Sigmoid colon (tissue), 7 donors: ENCODE results near the gene OTOP3. TPM values are rescaled to one million over a fixed set of nuclear protein-coding genes. Genes with fewer than 3 reads are reported as not detected.
"Not testable (repeated sequence)": the region's sequence is repeated elsewhere in the genome, so short reads cannot be mapped to it uniquely, and the experiment has no call there.

Experiments used
- DNase-seq: peaks from one replicate; pipeline ENCODE4 v3.0.0-alpha.2; 2019
- H3K27ac ChIP-seq, 4 donors: fragments of 200-600 bp; sonication (generic); one replicate each; pipeline ENCODE4 v1.5.1; 2016 to 2019; ENCODE audit warnings: mild to moderate bottlenecking in 1 of 4
- H3K27me3 ChIP-seq, 3 donors: fragments of 200-600 bp; sonication (generic); one replicate each; pipeline ENCODE4 v1.5.1; 2019; ENCODE audit warnings: mild to moderate bottlenecking in 1 of 3
- H3K36me3 ChIP-seq, 4 donors: fragments of 200-600 bp; sonication (generic); one replicate each; pipeline ENCODE4 v1.5.1; 2016 to 2019
- H3K4me1 ChIP-seq, 4 donors: fragments of 200-600 bp; sonication (generic); one replicate each; pipeline ENCODE4 v1.5.1; 2017 to 2019
- H3K4me3 ChIP-seq, 4 donors: fragments of 200-600 bp; sonication (generic); one replicate each; pipeline ENCODE4 v1.5.1; 2017 to 2019; ENCODE audit warnings: mild to moderate bottlenecking in 2 of 4, moderate library complexity in 1 of 4
- H3K9me3 ChIP-seq, 4 donors: fragments of 200-600 bp in 3 of 4; sonication (generic) in 3 of 4; one replicate each; pipeline versions ENCODE4 v1.5.1 to v1.6.1; 2013 to 2019
- EP300 ChIP-seq, 4 donors: sonication (generic); formaldehyde crosslinking; IDR thresholded peaks; one replicate each; pipeline ENCODE4 v1.6.1; 2017; ENCODE audit warnings: antibody characterized with exemption in 4 of 4
- POLR2A ChIP-seq, 2 donors: fragments of 450-650 bp; IDR thresholded peaks; one replicate each; pipeline ENCODE4 v1.6.1; 2016; ENCODE audit warnings: antibody characterized with exemption in 2 of 2, mild to moderate bottlenecking in 2 of 2, moderate library complexity in 2 of 2
- POLR2AphosphoS5 ChIP-seq, 4 donors: sonication (generic); formaldehyde crosslinking; IDR thresholded peaks; one replicate each; pipeline ENCODE4 v1.6.1; 2017; ENCODE audit warnings: antibody characterized with exemption in 4 of 4
- WGBS, 2 donors: extraction: QIAGEN DNeasy Blood & Tissue Kit; methylation state at CpG; one replicate each; pipeline ENCODE4 v1.1.7; 2013; 5-methylcytosine and 5-hydroxymethylcytosine counted together
- intact Hi-C: fragments of 100-400 bp; cut with DNase I; formaldehyde crosslinking; loops from one replicate; pipeline ENCODE4 v1.15.1; 2023
- polyA plus RNA-seq, 3 donors: library from polyadenylated mRNA; stranded (reverse); fragments of 200-250 nt; gene quantifications; one replicate each; pipeline ENCODE4 v1.2.3, GENCODE V29; 2013
- total RNA-seq, 4 donors: library from RNA; depleted of rRNA; stranded (reverse); fragments of >200 nt; gene quantifications; one replicate each; pipeline ENCODE4 v1.1.0, GENCODE V29; 2016
- TF ChIP-seq, protein P1 (sequence below), 4 experiments: fragments of 450-650 bp in 3 of 4; fragments of 200-600 bp in 1 of 4; IDR thresholded peaks; one replicate each; pipeline ENCODE4 v1.5.1; 2016 to 2019; ENCODE audit warnings: antibody characterized with exemption in 4 of 4, mild to moderate bottlenecking in 3 of 4, moderate library complexity in 2 of 4
- donor health status: healthy with polysubstance abuse.
- donor health status: Bipolar disorder and iron deficiency.
- donor health status: healthy.

Gene OTOP3
- total and polyA plus RNA-seq, 7 donors: 0.28 to 1.8 (median 0.60) TPM; not detected in 4

DNA sequence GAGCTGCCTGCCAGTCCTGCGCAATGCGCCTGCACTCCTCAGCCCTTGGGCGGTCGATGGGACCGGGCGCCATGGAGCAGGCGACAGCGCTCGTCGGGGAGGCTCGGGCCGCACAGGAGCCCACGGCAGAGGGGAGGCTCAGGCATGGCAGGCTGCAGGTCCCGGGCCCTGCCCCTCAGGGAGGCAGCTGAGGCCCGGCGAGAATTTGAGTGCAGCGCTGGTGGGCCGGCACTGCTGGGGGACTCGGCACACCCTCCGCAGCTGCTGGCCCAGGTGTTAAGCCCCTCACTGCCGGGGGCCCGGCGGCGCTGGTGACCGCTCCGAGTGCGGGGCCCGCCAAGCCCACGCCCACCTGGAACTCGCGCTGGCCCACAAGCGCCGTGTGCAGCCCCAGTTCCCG, 28.7 kb upstream of the OTOP3 start:
- no peaks in the 10 kb centered on the region for H3K9me3 ChIP-seq
- no peak for DNase-seq
- no peaks in the 10 kb centered on the region for H3K4me1 ChIP-seq
- no peak overlapping the region for H3K4me3 ChIP-seq
- 95 to 97% methylated on average over 34 of the region's 34 CpGs for WGBS, 2 donors
- intact Hi-C loops: no loop called here
- H3K27me3 ChIP-seq: peaks cover 0 to 17% (median 5%) of the 10 kb centered on the region in 3 donors
- no peaks in the 10 kb centered on the region for H3K36me3 ChIP-seq
- H3K27ac ChIP-seq: no peak overlapping the region
- TF ChIP-seq EP300 (IDR thresholded peaks at IDR 0.05): no peak
- no peak for TF ChIP-seq POLR2AphosphoS5 (IDR thresholded peaks at IDR 0.05)
- TF ChIP-seq, protein P1, sequence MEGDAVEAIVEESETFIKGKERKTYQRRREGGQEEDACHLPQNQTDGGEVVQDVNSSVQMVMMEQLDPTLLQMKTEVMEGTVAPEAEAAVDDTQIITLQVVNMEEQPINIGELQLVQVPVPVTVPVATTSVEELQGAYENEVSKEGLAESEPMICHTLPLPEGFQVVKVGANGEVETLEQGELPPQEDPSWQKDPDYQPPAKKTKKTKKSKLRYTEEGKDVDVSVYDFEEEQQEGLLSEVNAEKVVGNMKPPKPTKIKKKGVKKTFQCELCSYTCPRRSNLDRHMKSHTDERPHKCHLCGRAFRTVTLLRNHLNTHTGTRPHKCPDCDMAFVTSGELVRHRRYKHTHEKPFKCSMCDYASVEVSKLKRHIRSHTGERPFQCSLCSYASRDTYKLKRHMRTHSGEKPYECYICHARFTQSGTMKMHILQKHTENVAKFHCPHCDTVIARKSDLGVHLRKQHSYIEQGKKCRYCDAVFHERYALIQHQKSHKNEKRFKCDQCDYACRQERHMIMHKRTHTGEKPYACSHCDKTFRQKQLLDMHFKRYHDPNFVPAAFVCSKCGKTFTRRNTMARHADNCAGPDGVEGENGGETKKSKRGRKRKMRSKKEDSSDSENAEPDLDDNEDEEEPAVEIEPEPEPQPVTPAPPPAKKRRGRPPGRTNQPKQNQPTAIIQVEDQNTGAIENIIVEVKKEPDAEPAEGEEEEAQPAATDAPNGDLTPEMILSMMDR (IDR thresholded peaks at IDR 0.05): no peak
- no peak for TF ChIP-seq POLR2A (IDR thresholded peaks at IDR 0.05)

DNA sequence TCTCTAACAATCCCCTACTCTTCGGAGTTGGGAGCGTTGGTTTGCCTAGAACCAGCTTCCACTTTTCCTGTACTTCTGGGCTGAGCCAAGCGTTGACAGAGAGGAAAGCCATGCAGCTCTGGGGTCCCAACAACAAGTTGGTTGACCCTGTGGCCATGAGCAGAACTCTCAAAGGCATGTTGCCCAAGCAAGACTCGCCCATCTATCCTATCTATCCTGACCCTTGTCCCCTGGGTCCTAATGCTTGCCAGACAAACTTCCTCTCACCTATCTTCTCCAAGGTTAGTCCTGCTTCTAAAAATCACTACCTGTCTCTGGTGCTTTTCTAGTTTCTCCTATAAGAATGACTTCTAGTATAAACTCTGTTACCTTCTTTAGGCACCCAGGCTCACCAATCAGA, 26.6 kb upstream of the OTOP3 start:
- intact Hi-C loops, H3K9me3 ChIP-seq, H3K27ac ChIP-seq, H3K27me3 ChIP-seq, DNase-seq, H3K4me1 ChIP-seq, H3K36me3 ChIP-seq, H3K4me3 ChIP-seq: not testable (repeated sequence)
- WGBS, 2 donors: 72% methylated on average over 4 of the region's 4 CpGs

DNA sequence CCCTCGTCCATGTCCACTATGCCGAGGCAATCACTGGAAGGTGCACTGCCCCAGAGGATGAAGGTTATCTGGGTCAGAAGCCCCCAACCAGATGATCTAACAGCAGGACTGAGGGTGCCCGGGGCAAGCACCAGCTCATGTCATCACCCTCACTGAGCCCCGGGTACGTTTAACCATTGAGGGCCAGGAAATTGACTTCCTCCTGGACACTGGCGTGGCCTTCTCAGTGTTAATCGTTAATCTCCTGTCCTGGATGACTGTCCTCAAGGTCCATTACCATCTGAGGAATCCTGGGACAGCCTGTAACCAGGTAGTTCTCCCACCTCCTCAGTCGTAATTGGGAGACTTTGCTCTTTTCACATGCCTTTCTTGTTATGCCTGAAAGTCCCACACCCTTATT, 24.3 kb upstream of the OTOP3 start:
- H3K4me3 ChIP-seq, H3K4me1 ChIP-seq, intact Hi-C loops, H3K27me3 ChIP-seq, DNase-seq, H3K36me3 ChIP-seq, H3K27ac ChIP-seq, H3K9me3 ChIP-seq: not testable (repeated sequence)
- 45 to 73% methylated on average over 8 of the region's 8 CpGs for WGBS, 2 donors

DNA sequence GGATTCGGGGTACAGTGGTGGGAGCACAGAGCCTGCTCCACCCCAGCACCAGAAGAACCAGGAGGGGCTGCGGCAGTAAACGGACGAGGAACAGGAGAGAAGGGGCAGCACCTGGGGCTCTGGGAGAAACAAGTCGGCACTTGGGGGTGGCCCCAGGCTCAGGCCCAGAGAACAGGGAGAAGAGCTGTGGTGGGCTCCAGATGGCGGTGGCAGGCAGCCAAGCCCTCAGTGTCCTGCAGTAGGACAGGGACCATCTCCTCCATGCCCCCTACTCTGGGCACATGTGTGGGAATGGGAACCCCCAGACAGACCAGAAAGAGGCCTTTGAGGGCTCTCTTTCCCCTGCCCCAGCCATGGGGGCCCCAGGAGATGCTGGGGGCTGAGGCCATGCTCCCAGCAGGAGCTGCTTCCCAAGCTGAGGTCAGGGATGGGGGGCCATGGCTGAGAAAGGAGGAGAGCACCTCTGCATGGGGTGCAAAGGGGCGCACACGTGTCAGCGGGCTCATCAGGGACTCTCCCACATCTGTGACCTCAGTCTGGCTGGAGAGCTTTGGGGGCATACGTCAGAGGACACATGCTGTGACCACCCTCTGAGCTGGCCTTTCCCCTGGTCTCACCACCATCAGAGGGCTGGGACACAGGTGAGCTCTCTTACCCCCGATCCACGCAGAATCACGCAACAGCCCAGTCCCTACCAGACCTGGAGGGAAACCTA, 19.4 kb upstream of the OTOP3 start:
- Histone ChIP-seq H3K9me3 (no peaks in the 10 kb centered on the region), H3K4me1 (no peaks in the 10 kb centered on the region), H3K36me3 (no peaks in the 10 kb centered on the region), H3K4me3 (no peak overlapping the region), H3K27me3 (peaks cover under 1 to 34% (median 28%) of the 10 kb centered on the region in 3 donors), H3K27ac (no peak overlapping the region)
- 89 to 90% methylated on average over 13 of the region's 13 CpGs for WGBS, 2 donors
- intact Hi-C loops: no loop called here
- TF ChIP-seq POLR2AphosphoS5 (IDR thresholded peaks at IDR 0.05): no peak
- TF ChIP-seq POLR2A (IDR thresholded peaks at IDR 0.05): no peak
- TF ChIP-seq, protein P1 (IDR thresholded peaks at IDR 0.05): no peak
- TF ChIP-seq EP300 (IDR thresholded peaks at IDR 0.05): no peak
- no peak for DNase-seq

DNA sequence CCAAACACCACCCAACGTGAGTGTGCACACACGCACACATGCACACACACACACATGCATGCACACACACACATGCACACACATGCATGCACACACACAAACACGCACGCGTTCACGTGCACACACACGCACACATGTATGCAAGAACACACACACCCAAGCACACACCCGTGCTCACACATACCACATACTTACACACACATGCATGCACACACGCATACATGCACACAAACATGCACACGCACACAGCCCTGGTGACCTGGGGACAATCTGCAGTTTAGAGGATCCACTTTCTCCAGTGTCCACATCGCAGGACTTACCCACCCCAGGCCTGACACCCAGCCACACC, 18.9 kb upstream of the OTOP3 start:
- Histone ChIP-seq H3K27me3 (peaks cover 4 to 39% (median 33%) of the 10 kb centered on the region in 3 donors), H3K4me3 (no peak overlapping the region), H3K4me1 (no peaks in the 10 kb centered on the region), H3K9me3 (no peaks in the 10 kb centered on the region), H3K27ac (no peak overlapping the region), H3K36me3 (no peaks in the 10 kb centered on the region)
- WGBS, 2 donors: 83 to 88% methylated on average over 11 of the region's 11 CpGs
- TF ChIP-seq POLR2AphosphoS5 (IDR thresholded peaks at IDR 0.05) (no peak), POLR2A (IDR thresholded peaks at IDR 0.05) (no peak), EP300 (IDR thresholded peaks at IDR 0.05) (no peak)
- TF ChIP-seq, protein P1 (IDR thresholded peaks at IDR 0.05): no peak
- no peak for DNase-seq
- intact Hi-C loops: no loop called here

DNA sequence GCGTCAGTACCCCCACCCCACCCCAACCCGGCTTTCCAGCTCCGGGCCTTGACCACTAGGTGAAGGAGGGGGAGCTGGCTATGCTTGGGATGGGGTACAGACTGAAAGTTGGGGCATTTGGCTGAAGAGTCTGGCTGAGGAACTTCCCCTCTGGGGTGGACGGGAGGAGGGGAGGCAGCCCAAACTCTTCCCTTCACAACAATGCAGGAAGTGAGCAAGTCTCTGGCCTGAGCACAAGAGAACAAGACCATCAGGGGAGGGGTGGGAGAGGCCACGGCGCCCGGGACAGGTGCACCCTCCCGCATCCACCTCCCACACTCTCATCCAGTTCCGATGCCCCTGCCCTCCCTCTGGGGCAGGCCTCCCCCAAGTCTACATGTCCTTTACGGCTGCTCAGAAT, 18.3 kb upstream of the OTOP3 start:
- Histone ChIP-seq H3K4me3 (no peak overlapping the region), H3K27me3 (peaks cover 9 to 45% (median 39%) of the 10 kb centered on the region in 3 donors), H3K27ac (no peak overlapping the region), H3K4me1 (peaks cover 0 to 2% (median under 1%) of the 10 kb centered on the region in 4 donors), H3K9me3 (no peaks in the 10 kb centered on the region), H3K36me3 (no peaks in the 10 kb centered on the region)
- DNase-seq: no peak
- WGBS, 2 donors: 48 to 55% methylated on average over 10 of the region's 10 CpGs
- TF ChIP-seq POLR2A (IDR thresholded peaks at IDR 0.05): no peak
- no peak for TF ChIP-seq POLR2AphosphoS5 (IDR thresholded peaks at IDR 0.05)
- TF ChIP-seq EP300 (IDR thresholded peaks at IDR 0.05): no peak
- TF ChIP-seq, protein P1 (IDR thresholded peaks at IDR 0.05): no peak
- intact Hi-C loops: no loop called here
